ENCODE data around the gene STX17. TPM values are rescaled to one million over a fixed set of nuclear protein-coding genes. Genes with fewer than 3 reads are reported as not detected.
"Not testable (repeated sequence)": the region's sequence is repeated elsewhere in the genome, so short reads cannot be mapped to it uniquely, and the experiment has no call there.

STX17 gene
- total RNA-seq, result 20.5 and 22.1 TPM in 2 replicates

DNA sequence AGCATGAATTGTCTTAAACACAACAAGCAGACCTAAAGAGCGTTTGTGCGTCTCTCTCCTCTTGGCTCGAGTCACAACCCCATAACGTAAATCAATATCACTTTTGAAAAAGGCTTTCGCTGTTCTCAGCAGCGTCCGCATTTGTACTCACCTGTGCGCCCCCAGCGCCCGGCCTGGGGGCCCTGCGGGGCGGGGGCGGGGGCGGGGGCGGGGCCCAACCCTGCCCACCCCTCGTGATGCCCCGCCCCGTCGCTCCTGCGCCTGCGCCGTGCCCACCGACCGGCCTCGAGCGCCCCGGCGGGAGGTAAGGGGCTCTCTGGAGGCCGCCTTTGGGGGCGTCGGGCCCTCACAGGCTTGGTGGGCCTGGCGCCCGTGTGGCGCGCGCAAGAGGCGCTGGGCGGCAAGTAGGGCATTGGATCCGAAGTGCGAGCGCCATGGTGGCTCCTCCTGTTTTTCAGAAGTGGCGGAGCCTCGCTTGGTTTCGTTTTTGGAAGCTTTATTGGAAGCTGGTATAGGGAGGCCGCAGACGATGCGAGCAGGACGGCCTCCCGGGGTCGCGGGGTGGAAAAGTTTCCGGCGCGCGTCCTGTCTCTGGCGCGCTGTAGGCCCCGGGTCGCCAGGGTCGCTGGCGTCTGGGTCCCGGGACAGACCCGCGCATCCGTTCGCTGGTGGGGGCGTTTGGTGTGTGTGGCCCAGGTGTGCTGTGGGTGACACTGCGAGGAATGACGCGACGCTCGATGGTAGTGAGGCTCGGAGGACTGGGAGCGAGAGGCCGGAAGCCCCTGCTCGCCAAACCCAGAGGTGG is at the start of gene STX17:
Gene STX17, plus strand, starts transcription at position 252 of the 805 bp plus-strand sequence. CDS start 8,586 bp downstream, outside the sequence.
- Mint-ChIP-seq H3K27ac (peak within 1 kb of the TSS; percentile 96), H3K4me1 (ENCODE audit: low read depth) (peaks cover 33% of the 10 kb centered on the region), H3K27me3 (ENCODE audit: insufficient read depth) (peaks cover 13% of the 10 kb centered on the region), H3K36me3 (ENCODE audit: low read depth) (peaks cover 8% of the 10 kb centered on the region), H3K4me3 (peak within 1 kb of the TSS; percentile 96), H3K9me3 (no peaks in the 10 kb centered on the region)
- intact Hi-C loops (cut with micrococcal nuclease), result loop anchor here (1.0 to 5.0 kb wide), 7 partner anchors 39 to 691 kb away; partner anchors contain the start of gene INVS
- DNase-seq (ENCODE audit: low spot score), result peak; percentile 72

DNA sequence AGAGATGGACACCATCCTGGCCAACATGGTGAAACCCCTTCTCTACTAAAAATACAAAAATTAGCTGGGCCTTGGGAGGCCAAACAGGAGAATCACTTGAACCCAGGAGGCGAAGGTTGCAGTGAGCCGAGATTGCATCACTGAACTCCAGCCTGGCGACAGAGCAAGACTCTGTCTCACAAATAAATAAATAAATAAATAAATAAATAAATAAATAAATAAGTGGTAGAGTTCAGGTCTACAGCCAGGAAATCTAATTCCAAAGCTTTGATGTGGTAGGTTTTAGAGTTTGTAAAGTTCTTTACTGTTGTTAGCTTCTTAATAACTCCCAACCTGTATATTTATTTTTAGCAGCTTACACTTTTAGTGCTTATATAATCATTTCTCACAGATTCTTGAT is 48.9 kb upstream of the STX17 start:
- H3K9me3 Mint-ChIP-seq; H3K4me1 Mint-ChIP-seq (ENCODE audit: low read depth); H3K4me3 Mint-ChIP-seq; H3K27me3 Mint-ChIP-seq (ENCODE audit: insufficient read depth); H3K27ac Mint-ChIP-seq; DNase-seq (ENCODE audit: low spot score): not testable (repeated sequence)
- intact Hi-C loops (cut with micrococcal nuclease), result loop anchor here (10.0 kb wide), 1 partner anchor 357 kb away; no protein-coding TSS in a partner anchor
- peaks cover 62% of the 10 kb centered on the region for H3K36me3 Mint-ChIP-seq (ENCODE audit: low read depth)

DNA sequence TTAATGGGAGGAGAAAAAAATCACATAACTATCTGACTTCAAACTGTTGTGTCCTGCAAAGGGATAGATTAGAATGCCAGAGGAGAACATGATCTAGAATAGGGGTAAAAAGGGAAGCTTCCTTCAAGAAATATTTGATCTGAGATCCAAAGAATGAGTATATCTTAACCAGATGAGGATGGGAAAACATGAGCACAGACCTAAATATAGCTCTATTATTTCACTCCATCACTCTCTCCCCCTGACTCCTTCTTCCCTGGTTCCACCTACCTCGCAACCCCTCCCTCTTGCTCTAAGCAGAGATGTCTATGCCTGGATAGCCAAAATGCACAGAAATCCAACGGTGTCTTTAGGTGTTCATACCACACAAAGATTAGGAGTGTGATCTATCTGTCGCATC is 48.4 kb upstream of the STX17 start:
- Mint-ChIP-seq H3K9me3 (no peaks in the 10 kb centered on the region), H3K36me3 (ENCODE audit: low read depth) (peaks cover 62% of the 10 kb centered on the region), H3K4me3 (no peak overlapping the region), H3K4me1 (ENCODE audit: low read depth) (peaks cover 5% of the 10 kb centered on the region), H3K27ac (no peak overlapping the region), H3K27me3 (ENCODE audit: insufficient read depth) (peaks cover 5% of the 10 kb centered on the region)
- DNase-seq (ENCODE audit: low spot score), result no peak
- intact Hi-C loops (cut with micrococcal nuclease), result loop anchor here (10.0 kb wide), 1 partner anchor 357 kb away; no protein-coding TSS in a partner anchor

DNA sequence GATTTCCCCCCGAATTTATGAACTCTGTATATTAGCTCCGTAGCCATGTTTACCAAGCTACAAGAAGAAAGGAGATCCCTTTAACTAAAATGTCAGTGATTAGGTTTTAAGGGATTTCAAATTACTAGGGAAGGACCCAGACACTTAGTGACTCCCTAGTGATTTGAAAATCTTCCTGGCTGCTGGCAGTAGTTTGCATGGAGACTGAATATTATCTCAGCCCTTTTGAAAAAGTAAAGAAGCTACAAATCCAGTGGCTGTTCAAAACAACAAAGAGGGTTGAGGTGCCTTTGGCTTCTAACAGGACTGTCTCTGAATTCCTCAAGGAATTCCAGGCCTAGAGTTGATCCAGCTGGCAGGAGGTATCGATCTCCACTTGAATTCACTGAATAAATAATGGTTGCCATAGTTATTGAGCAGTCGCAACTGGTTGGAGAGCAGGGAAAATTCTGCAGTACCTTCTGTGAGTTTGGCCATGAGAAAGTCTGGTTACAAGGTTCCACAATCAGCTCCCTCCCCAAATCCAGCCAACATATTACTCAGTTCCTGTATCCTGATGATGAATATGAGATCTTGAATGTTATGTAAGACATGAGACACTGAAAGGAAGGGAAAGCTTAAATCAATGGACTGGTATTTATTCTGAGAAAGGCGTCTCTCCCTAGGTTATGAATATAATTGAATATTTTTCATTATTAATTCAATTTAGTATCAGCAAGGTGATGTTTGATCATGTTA is 47.0 kb upstream of the STX17 start:
- intact Hi-C loops (cut with micrococcal nuclease), result loop anchor here (10.0 kb wide), 1 partner anchor 355 kb away; no protein-coding TSS in a partner anchor
- Mint-ChIP-seq H3K4me3 (no peak overlapping the region), H3K4me1 (ENCODE audit: low read depth) (peaks cover 5% of the 10 kb centered on the region), H3K36me3 (ENCODE audit: low read depth) (peaks cover 72% of the 10 kb centered on the region), H3K27ac (no peak overlapping the region), H3K9me3 (no peaks in the 10 kb centered on the region), H3K27me3 (ENCODE audit: insufficient read depth) (peaks cover 5% of the 10 kb centered on the region)
- DNase-seq (ENCODE audit: low spot score), result no peak

DNA sequence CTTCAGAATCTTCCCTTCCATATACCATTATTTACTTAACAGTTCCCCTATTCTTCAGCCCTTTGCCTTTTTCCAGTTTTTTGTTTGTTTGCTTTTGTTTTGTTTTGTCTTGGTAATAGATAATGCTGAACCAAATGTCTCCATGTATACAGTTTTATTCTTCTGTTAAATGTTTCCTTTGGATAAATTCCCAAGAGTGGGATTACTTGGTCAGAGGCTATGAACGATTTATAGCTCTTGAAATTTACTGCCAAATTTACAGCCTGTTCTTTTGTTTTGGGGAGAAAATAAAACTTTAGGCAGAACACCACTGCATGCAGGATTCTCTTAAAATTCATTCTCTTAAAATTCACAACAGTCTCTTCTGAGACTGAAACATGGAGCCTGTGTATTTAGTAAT is 46.2 kb upstream of the STX17 start:
- Mint-ChIP-seq H3K36me3 (ENCODE audit: low read depth) (peaks cover 72% of the 10 kb centered on the region), H3K9me3 (no peaks in the 10 kb centered on the region), H3K4me1 (ENCODE audit: low read depth) (peaks cover under 1% of the 10 kb centered on the region), H3K4me3 (no peak overlapping the region), H3K27ac (no peak overlapping the region), H3K27me3 (ENCODE audit: insufficient read depth) (peaks cover 5% of the 10 kb centered on the region)
- intact Hi-C loops (cut with micrococcal nuclease), result no loop called here
- no peak for DNase-seq (ENCODE audit: low spot score)

DNA sequence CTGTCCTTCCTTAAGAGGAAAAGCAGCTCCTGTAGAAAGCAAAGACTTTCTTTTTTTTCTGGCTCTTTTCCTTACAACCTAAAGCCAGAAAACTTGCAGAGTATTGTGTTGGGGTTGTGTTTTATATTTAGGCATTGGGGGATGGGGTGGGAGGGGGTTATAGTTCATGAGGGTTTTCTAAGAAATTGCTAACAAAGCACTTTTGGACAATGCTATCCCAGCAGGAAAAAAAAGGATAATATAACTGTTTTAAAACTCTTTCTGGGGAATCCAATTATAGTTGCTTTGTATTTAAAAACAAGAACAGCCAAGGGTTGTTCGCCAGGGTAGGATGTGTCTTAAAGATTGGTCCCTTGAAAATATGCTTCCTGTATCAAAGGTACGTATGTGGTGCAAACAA is 42.5 kb upstream of the STX17 start:
- Mint-ChIP-seq H3K27ac (no peak overlapping the region), H3K36me3 (ENCODE audit: low read depth) (peaks cover 63% of the 10 kb centered on the region), H3K4me3 (no peak overlapping the region), H3K4me1 (ENCODE audit: low read depth) (peaks cover 28% of the 10 kb centered on the region), H3K27me3 (ENCODE audit: insufficient read depth) (peaks cover 5% of the 10 kb centered on the region), H3K9me3 (no peaks in the 10 kb centered on the region)
- intact Hi-C loops (cut with micrococcal nuclease), result no loop called here
- DNase-seq (ENCODE audit: low spot score), result no peak

DNA sequence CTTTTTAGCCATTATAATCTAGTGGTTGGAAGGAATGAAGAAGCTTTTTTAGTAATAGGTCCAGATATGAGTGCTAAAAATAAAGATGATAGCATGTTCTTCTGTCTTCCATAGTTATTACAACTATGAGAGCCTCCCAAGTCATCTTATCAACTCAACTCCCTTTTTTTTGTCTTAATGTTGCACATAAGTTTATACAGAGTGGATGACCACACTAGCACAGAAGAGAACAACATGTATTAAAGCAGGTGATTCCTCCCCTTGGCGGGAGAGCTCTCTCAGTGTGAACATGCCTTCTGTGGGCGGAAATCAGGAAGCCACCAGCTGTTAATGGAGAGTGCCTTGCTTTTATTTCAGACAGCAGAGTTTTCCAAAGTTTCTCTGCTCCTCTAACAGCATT is 40.1 kb upstream of the STX17 start:
- H3K9me3 Mint-ChIP-seq, result no peaks in the 10 kb centered on the region
- H3K36me3 Mint-ChIP-seq (ENCODE audit: low read depth), result peaks cover 51% of the 10 kb centered on the region
- H3K27me3 Mint-ChIP-seq (ENCODE audit: insufficient read depth), result peaks cover 2% of the 10 kb centered on the region
- intact Hi-C loops (cut with micrococcal nuclease), result loop anchor here (5.0 kb wide), 2 partner anchors 41 to 614 kb away; partner anchors contain the start of gene STX17
- no peak overlapping the region for H3K4me3 Mint-ChIP-seq
- no peak overlapping the region for H3K27ac Mint-ChIP-seq
- peaks cover 42% of the 10 kb centered on the region for H3K4me1 Mint-ChIP-seq (ENCODE audit: low read depth)
- DNase-seq (ENCODE audit: low spot score), result no peak

DNA sequence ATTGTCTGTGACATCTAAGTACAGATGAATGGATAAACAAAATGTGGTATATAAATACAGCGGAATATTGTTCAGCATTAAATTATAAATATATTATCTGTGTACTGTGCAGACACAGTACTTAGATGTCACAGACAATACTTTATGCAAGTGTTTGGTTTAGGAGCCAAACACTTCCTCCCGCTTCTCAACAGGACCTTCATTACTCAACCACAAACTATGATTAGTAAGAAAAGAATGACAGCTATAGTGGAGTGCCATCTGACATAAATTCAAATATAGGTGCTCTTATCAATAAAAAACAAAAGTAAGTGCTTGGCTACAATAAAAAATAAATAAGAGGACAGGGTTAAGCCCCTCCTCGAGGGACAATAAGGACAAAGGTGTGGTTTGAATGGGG is 38.9 kb upstream of the STX17 start:
- H3K4me1 Mint-ChIP-seq (ENCODE audit: low read depth), result peaks cover 42% of the 10 kb centered on the region
- H3K4me3 Mint-ChIP-seq, result no peak overlapping the region
- no peak overlapping the region for H3K27ac Mint-ChIP-seq
- DNase-seq (ENCODE audit: low spot score), result no peak
- intact Hi-C loops (cut with micrococcal nuclease), result loop anchor here (5.0 kb wide), 2 partner anchors 40 to 615 kb away; partner anchors contain the start of gene STX17
- peaks cover 2% of the 10 kb centered on the region for H3K27me3 Mint-ChIP-seq (ENCODE audit: insufficient read depth)
- H3K36me3 Mint-ChIP-seq (ENCODE audit: low read depth), result peaks cover 41% of the 10 kb centered on the region
- no peaks in the 10 kb centered on the region for H3K9me3 Mint-ChIP-seq

DNA sequence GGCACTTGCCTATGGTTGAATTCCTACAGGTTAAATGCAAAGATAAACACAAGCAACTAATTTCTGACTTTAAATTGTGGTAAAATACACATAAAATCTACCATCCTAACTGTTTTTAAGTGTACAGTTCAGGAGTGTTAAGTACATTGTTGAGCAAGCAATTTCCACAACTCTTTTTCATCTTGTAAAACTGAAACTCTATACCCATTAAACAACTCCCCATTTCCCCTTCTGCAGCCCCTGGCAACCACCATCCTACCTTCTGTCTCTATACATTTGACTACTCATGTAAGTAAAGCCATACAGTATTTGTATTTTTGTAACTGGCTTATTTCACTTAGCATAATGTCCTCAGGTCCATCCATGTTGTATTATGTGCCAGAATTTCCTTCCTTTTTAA is 38.5 kb upstream of the STX17 start:
- Mint-ChIP-seq H3K27ac (peak overlapping the region; percentile 22), H3K36me3 (ENCODE audit: low read depth) (peaks cover 36% of the 10 kb centered on the region), H3K4me1 (ENCODE audit: low read depth) (peaks cover 42% of the 10 kb centered on the region), H3K4me3 (no peak overlapping the region), H3K27me3 (ENCODE audit: insufficient read depth) (no peaks in the 10 kb centered on the region), H3K9me3 (no peaks in the 10 kb centered on the region)
- no peak for DNase-seq (ENCODE audit: low spot score)
- intact Hi-C loops (cut with micrococcal nuclease), result loop anchor here (2.0 to 5.0 kb wide), 4 partner anchors 17 to 616 kb away; partner anchors contain the start of gene STX17

DNA sequence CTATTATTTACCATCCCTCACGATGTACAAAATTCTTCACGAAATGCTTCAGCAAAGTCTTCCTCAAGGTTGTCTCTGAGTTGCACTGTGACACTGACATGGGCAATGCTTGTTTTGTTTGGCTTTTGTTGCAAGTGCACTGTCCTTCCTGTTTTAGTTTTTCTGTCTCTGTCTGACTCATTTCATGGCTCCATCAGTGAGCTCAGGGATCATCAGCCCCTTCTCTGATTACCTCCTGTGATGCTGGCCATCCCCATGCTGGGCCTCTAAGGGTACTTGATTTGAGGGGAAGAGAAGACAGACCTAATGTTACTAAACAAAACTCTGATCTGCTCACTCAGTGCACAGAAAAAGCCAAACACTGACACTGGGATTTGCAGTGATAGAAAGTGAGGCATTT is 37.6 kb upstream of the STX17 start:
- Mint-ChIP-seq H3K9me3 (no peaks in the 10 kb centered on the region), H3K27me3 (ENCODE audit: insufficient read depth) (no peaks in the 10 kb centered on the region), H3K4me1 (ENCODE audit: low read depth) (peaks cover 45% of the 10 kb centered on the region), H3K27ac (peak overlapping the region; percentile 55), H3K4me3 (no peak overlapping the region), H3K36me3 (ENCODE audit: low read depth) (peaks cover 28% of the 10 kb centered on the region)
- intact Hi-C loops (cut with micrococcal nuclease), result loop anchor here (2.0 to 5.0 kb wide), 4 partner anchors 18 to 617 kb away; partner anchors contain the start of gene STX17
- DNase-seq (ENCODE audit: low spot score), result no peak

DNA sequence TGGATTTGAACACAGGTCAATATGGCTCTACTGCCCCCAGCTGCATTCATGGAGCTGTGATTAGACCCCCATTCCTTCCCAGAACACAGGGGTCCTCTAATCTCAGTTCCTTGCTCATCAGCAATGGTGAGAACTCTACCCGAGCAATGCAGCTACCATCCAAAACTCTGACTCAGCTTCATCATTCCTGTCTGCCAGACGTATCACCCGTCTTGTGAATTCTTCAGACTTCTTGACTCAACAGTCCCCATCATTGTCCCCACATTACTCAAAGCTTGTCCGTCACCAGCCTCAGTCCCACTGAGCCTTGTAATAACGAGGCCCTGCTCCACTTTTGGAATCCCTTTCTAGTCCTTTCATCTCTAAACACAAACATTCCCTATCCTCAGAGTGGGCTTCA is 36.3 kb upstream of the STX17 start:
- no peak for DNase-seq (ENCODE audit: low spot score)
- intact Hi-C loops (cut with micrococcal nuclease), result loop anchor here (5.0 kb wide), 1 partner anchor 87 kb away; no protein-coding TSS in a partner anchor
- Mint-ChIP-seq H3K4me1 (ENCODE audit: low read depth) (peaks cover 50% of the 10 kb centered on the region), H3K27me3 (ENCODE audit: insufficient read depth) (peaks cover 2% of the 10 kb centered on the region), H3K27ac (peak overlapping the region; percentile 3), H3K4me3 (no peak overlapping the region), H3K36me3 (ENCODE audit: low read depth) (peaks cover 22% of the 10 kb centered on the region), H3K9me3 (no peaks in the 10 kb centered on the region)

DNA sequence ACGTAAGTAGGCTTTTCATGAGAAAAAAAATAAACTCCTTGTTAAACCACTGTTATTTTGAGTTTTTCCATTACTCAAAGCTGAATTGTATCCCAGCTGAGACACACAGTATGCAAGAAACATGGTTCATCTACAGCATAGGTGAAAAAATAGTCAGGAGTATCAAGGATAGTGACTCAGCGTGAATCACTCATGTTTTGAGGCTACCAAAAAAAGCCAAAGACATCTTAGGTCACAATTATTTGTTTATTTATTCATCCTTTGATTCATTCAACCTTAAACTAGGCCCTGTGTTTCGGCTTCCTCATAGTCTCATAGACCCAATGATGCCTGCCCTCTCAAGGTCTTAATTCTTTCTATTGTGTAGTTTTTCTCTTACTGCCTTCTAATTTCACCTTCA is 32.9 kb upstream of the STX17 start:
- no peak for DNase-seq (ENCODE audit: low spot score)
- H3K36me3 Mint-ChIP-seq (ENCODE audit: low read depth), result peaks cover 8% of the 10 kb centered on the region
- no peak overlapping the region for H3K27ac Mint-ChIP-seq
- no peak overlapping the region for H3K4me3 Mint-ChIP-seq
- peaks cover 5% of the 10 kb centered on the region for H3K9me3 Mint-ChIP-seq
- intact Hi-C loops (cut with micrococcal nuclease), result loop anchor here (5.0 kb wide), 1 partner anchor 84 kb away; no protein-coding TSS in a partner anchor
- peaks cover 27% of the 10 kb centered on the region for H3K4me1 Mint-ChIP-seq (ENCODE audit: low read depth)
- peaks cover 6% of the 10 kb centered on the region for H3K27me3 Mint-ChIP-seq (ENCODE audit: insufficient read depth)

Data from activated T-helper 1 cell treated with anti-CD3 and anti-CD28 coated beads, Interleukin-12 subunit alpha, Interleukin-12 subunit beta, Interleukin-2, Interleukin-4 antibody, amounts not matched to agents 30 ng/mL and 10 ng/mL and 1 ng/mL, durations not matched to agents 14 hours and 24 hours and 36 hours (primary cell).